SK-N-SH (cell line): ENCODE data around the gene HAUS6. TPM values are rescaled to one million over a fixed set of nuclear protein-coding genes. Genes with fewer than 3 reads are reported as not detected.

Experiments used
- CTCF ChIA-PET: fragments of 300-600, 350-600 bp; formaldehyde crosslinking; extraction: SDS; loops from one replicate; lab custom pipeline; 2021; lab: Yijun Ruan, JAX
- POLR2A ChIA-PET: fragments of 350-600 bp; sonication (Branson Sonifier 250); formaldehyde crosslinking; extraction: SDS; loops from one replicate; lab custom pipeline; 2020; ENCODE audit warnings: antibody characterized with exemption, inconsistent platforms; lab: Yijun Ruan, JAX
- DNase-seq: peaks from one replicate; pipeline ENCODE4 v3.0.0; 2012
- H2AFZ ChIP-seq: fragments of 200-600 bp; sonication (generic); 2 replicates; pipeline ENCODE4 v1.8.1; 2016; ENCODE audit warnings: antibody characterized with exemption, mild to moderate bottlenecking, low read depth
- H3F3A ChIP-seq: fragments of 200-600 bp; sonication (generic); replicated peaks from 2 replicates; pipeline ENCODE3; 2016; ENCODE audit warnings: antibody characterized with exemption, mild to moderate bottlenecking; ENCODE audit not compliant: insufficient read depth
- H3K27ac ChIP-seq, 2 experiments: fragments of 200-500 bp in 1 of 2; fragments of 200-600 bp in 1 of 2; sonication (Bioruptor generic) in 1 of 2; sonication (generic), shearing (Covaris generic) in 1 of 2; 2 replicates each; pipeline versions ENCODE4 v1.5.1 to v1.6.1; 2014 to 2016; ENCODE audit warnings: low read depth in 2 of 2, inconsistent platforms in 1 of 2, low read length in 1 of 2, mild to moderate bottlenecking in 1 of 2, mixed read lengths in 1 of 2
- H3K27me3 ChIP-seq: fragments of 200-600 bp; sonication (generic), shearing (Covaris generic); 2 replicates; pipeline ENCODE4 v1.6.1; 2016; ENCODE audit warnings: mixed run types; ENCODE audit not compliant: insufficient read depth
- H3K36me3 ChIP-seq, 2 experiments: fragments of 200-500 bp in 1 of 2; fragments of 200-600 bp in 1 of 2; sonication (Bioruptor generic) in 1 of 2; sonication (generic) in 1 of 2; replicated peaks in 1 of 2; 2 replicates each; pipeline versions ENCODE3 to v1.5.1; 2014 to 2016; ENCODE audit warnings: low read length in 1 of 2, mild to moderate bottlenecking in 1 of 2; ENCODE audit not compliant: insufficient read depth in 2 of 2, control insufficient read depth in 1 of 2
- H3K4me1 ChIP-seq, 2 experiments: fragments of 200-500 bp in 1 of 2; fragments of 200-600 bp in 1 of 2; sonication (Bioruptor generic) in 1 of 2; sonication (generic), shearing (Covaris generic) in 1 of 2; 2 replicates each; pipeline versions ENCODE4 v1.5.1 to v1.6.1; 2014 to 2016; ENCODE audit warnings: low read depth in 1 of 2, low read length in 1 of 2, mixed run types in 1 of 2; ENCODE audit not compliant: insufficient read depth in 2 of 2, control insufficient read depth in 1 of 2
- H3K4me2 ChIP-seq: fragments of 200-600 bp; sonication (generic), shearing (Covaris generic); 2 replicates; pipeline ENCODE4 v1.6.1; 2017; ENCODE audit warnings: mixed run types
- H3K4me3 ChIP-seq, 2 experiments: fragments of 200-500 bp in 1 of 2; fragments of 200-600 bp in 1 of 2; sonication (Bioruptor generic) in 1 of 2; sonication (generic), shearing (Covaris generic) in 1 of 2; 2 replicates each; pipeline versions ENCODE4 v1.5.1 to v1.8.1; 2014 to 2016; ENCODE audit warnings: low read depth in 2 of 2, inconsistent platforms in 1 of 2, low read length in 1 of 2, mild to moderate bottlenecking in 1 of 2, mixed read lengths in 1 of 2, moderate library complexity in 1 of 2
- H3K79me2 ChIP-seq: fragments of 200-600 bp; sonication (generic); 2 replicates; pipeline ENCODE4 v1.8.1; 2017; ENCODE audit warnings: mild to moderate bottlenecking; ENCODE audit not compliant: insufficient read depth
- H3K9ac ChIP-seq: fragments of 200-600 bp; sonication (generic); 2 replicates; pipeline ENCODE4 v1.6.1; 2017; ENCODE audit warnings: mixed run types
- H3K9me2 ChIP-seq: fragments of 200-600 bp; sonication (generic); 2 replicates; pipeline ENCODE4 v1.6.1; 2017; ENCODE audit warnings: mixed run types
- H3K9me3 ChIP-seq: fragments of 200-600 bp; sonication (generic); 2 replicates; pipeline ENCODE4 v1.6.1; 2017; ENCODE audit warnings: mixed run types, mild to moderate bottlenecking, moderate library complexity
- H4K20me1 ChIP-seq: fragments of 200-600 bp; sonication (generic); 2 replicates; pipeline ENCODE4 v1.6.1; 2017; ENCODE audit warnings: mild to moderate bottlenecking, mixed run types; ENCODE audit not compliant: insufficient read depth
- CHD2 ChIP-seq: fragments of 150-350 bp; IDR thresholded peaks from 2 replicates; pipeline ENCODE4 v1.6.1; 2018; ENCODE audit warnings: low read length; ENCODE audit not compliant: partially characterized antibody
- ELF1 ChIP-seq: IDR thresholded peaks from 2 replicates; pipeline ENCODE4 v1.4.0; 2012
- FOSL2 ChIP-seq: IDR thresholded peaks from 2 replicates; pipeline ENCODE4 v1.4.0; 2012; ENCODE audit warnings: low read depth, mild to moderate bottlenecking, moderate library complexity, borderline replicate concordance
- FOXJ3 ChIP-seq: sonication (generic); formaldehyde crosslinking; IDR thresholded peaks from 2 replicates; pipeline ENCODE4 v1.5.1; 2020; ENCODE audit warnings: mild to moderate bottlenecking, missing genetic modification reagents
- IRF3 ChIP-seq: fragments of 150-350 bp; IDR thresholded peaks from 2 replicates; pipeline ENCODE4 v1.6.1; 2016; ENCODE audit warnings: mild to moderate bottlenecking, low read depth, low read length
- JUND ChIP-seq: IDR thresholded peaks from 2 replicates; pipeline ENCODE4 v1.4.0; 2012
- MXI1 ChIP-seq: IDR thresholded peaks from 2 replicates; pipeline ENCODE4 v1.6.1; 2012; ENCODE audit warnings: mild to moderate bottlenecking, low read depth, low read length, improper control_type of control experiment
- NFIC ChIP-seq: IDR thresholded peaks from 2 replicates; pipeline ENCODE4 v1.4.0; 2012; ENCODE audit warnings: borderline replicate concordance
- NRF1 ChIP-seq: IDR thresholded peaks from 2 replicates; pipeline ENCODE4 v1.6.1; 2012; ENCODE audit warnings: low read depth, mild to moderate bottlenecking, low read length
- PBX3 ChIP-seq: IDR thresholded peaks from 2 replicates; pipeline ENCODE4; 2012
- POLR2AphosphoS5 ChIP-seq: IDR thresholded peaks from 2 replicates; pipeline ENCODE4 v1.6.1; 2012; ENCODE audit warnings: low read depth, low read length
- REST ChIP-seq: IDR thresholded peaks from 2 replicates; pipeline ENCODE4 v1.6.1; 2012; ENCODE audit warnings: mild to moderate bottlenecking, low read depth, low read length, moderate library complexity
- SIN3A ChIP-seq: IDR thresholded peaks from 2 replicates; pipeline ENCODE4 v1.6.1; 2012; ENCODE audit warnings: low read depth, mild to moderate bottlenecking, low read length, moderate library complexity, borderline replicate concordance
- SMC3 ChIP-seq: IDR thresholded peaks from 2 replicates; pipeline ENCODE4 v1.6.1; 2012; ENCODE audit warnings: low read depth, low read length, improper control_type of control experiment
- TAF1 ChIP-seq: IDR thresholded peaks from 2 replicates; pipeline ENCODE4 v1.6.1; 2012; ENCODE audit warnings: low read depth, mild to moderate bottlenecking, low read length, moderate library complexity, borderline replicate concordance
- TEAD4 ChIP-seq: IDR thresholded peaks from 2 replicates; pipeline ENCODE4 v1.4.0; 2012; ENCODE audit warnings: mild to moderate bottlenecking, borderline replicate concordance; ENCODE audit not compliant: insufficient read depth
- USF2 ChIP-seq: fragments of 150-350 bp; IDR thresholded peaks from 2 replicates; pipeline ENCODE4 v1.6.1; 2017; ENCODE audit warnings: antibody characterized with exemption, low read length, low read depth, borderline replicate concordance
- YY1 ChIP-seq: IDR thresholded peaks from 2 replicates; pipeline ENCODE4 v1.4.0; 2012; ENCODE audit warnings: low read depth, mild to moderate bottlenecking
- ZBTB33 ChIP-seq: IDR thresholded peaks from 2 replicates; pipeline ENCODE4 v1.4.0; 2012; ENCODE audit warnings: low read depth, borderline replicate concordance
- WGBS: methylation state at CpG from one replicate; pipeline ENCODE4 v1.1.6; 2017; ENCODE audit warnings: low lambda C conversion rate; 5-methylcytosine and 5-hydroxymethylcytosine counted together
- polyA plus RNA-seq, 3 experiments: library from polyadenylated mRNA; depleted of rRNA; stranded (reverse); fragments of >200 nt; gene quantifications; 2 replicates each; pipeline ENCODE4 v1.2.3, GENCODE V29; 2012

HAUS6 gene
- polyA plus RNA-seq, 1 of the 3 experiments (the other 2 are of a cell fraction) = 4.7 TPM

- ChIA-PET POLR2A (interaction anchor here (1.0 kb wide), 1 partner anchor 59 kb away, joined by 3 read pairs; no protein-coding TSS in a partner anchor), CTCF (interaction anchor here (0.6 kb wide), 1 partner anchor 109 kb away, joined by 3 read pairs; no protein-coding TSS in a partner anchor)
- Histone ChIP-seq H3K79me2 (no peaks in the 10 kb centered on the region), H3K27me3 (no peaks in the 10 kb centered on the region), H4K20me1 (no peaks in the 10 kb centered on the region), H3K27ac (no peak overlapping the region), H3K9ac (no peak overlapping the region), H3K9me2 (no peaks in the 10 kb centered on the region), H3K4me1 (peaks cover 0 to 8% of the 10 kb centered on the region in 2 experiments; a peak in 1 of 4 replicates), H3F3A (peaks cover 14% of the 10 kb centered on the region), H3K4me2 (no peak overlapping the region), H3K4me3 (no peak overlapping the region), H3K9me3 (no peaks in the 10 kb centered on the region), H3K36me3 (no peaks in the 10 kb centered on the region), H2AFZ (no peak overlapping the region)
- WGBS = 98% methylated on average over 1 of the region's 1 CpG
- no peak for DNase-seq
- TF ChIP-seq TAF1 (no peak), IRF3 (no peak), NRF1 (no peak), CHD2 (no peak), JUND (no peak), FOSL2 (no peak), POLR2AphosphoS5 (no peak), SIN3A (no peak), REST (no peak), TEAD4 (no peak), ELF1 (no peak), FOXJ3 (CRISPR knock-in tag) (no peak), SMC3 (no peak), ZBTB33 (no peak), USF2 (no peak), NFIC (no peak), YY1 (no peak), MXI1 (no peak), PBX3 (no peak)
Measured at GRCh38 chr9:19138084-19138483, 35.4 kb upstream of the HAUS6 start.
